GM21423 (cell line): ENCODE measurements around the gene SFPQ.
"Not testable (repeated sequence)": the region's sequence is repeated elsewhere in the genome, so short reads cannot be mapped to it uniquely, and the experiment has no call there.

Experiments
- ATAC-seq: cut with Tn5 transposase; IDR thresholded peaks from one replicate; pipeline ENCODE4 v1.9.1; 2021; ENCODE audit warnings: mild to moderate bottlenecking, moderate library complexity; ENCODE audit not compliant: unreplicated experiment

Gene SFPQ

DNA sequence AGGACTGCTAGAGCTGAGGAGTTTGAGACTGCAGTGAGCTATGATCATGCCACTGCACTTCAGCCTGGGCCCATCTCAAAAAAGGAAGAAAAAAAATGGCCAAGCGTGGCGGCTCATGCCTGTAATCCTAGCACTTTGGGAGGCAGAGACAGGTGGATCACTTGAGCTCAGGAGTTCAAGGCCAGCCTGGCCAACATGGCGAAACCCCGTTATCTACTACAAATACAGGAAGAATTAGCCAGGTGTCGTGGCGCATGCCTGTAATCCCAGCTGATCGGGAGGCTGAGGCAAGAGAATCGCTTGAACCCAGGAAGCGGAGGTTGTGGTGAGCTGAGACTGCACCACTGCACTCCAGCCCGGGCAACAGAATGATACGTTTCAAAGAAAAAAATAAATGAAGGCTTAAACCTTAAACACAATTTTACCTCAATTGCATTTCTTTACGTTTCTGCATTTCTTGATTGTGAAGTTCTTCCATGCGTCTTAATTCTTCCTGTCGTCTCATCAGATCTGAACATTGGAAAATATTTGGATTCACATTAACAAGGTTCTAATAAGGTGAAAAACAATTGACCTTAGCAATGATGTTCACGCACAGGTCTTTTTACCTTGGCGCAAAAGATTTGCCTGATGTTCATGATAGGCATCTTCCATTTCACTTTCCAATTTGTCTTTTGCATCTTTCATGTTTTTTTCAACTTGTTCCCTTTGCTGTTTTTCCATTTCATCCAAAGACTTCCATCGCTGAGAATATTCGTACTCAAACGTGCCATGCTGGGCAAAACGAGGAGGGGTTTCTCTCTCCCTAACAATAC is 4.2 kb downstream of the SFPQ start:
- ATAC-seq: no peak

DNA sequence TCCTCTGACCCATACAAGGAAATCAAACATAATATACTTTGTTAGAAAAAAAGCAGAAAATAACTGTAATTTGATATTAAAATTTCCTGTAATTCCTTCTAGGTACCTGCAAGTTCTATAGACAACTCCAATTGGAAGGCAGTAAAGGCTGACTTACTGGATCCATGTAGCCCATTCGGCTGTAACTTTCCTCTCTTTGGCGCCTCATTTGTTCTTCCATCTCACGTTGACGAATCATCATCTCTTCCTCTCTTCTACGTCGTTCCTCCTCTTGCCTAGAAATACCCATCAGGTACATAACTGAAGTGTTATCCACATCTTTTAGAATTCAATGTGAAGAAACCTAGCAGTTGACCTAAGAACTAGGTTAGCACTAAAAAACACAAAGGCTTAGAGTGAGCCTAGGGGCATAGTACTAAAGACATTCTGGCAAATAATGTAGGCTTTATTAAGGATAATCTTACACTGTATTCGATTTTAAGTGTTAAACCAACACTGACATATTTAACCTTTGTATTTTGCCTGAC is 5.1 kb downstream of the SFPQ start:
- no peak for ATAC-seq

- ATAC-seq: no peak
Measured at GRCh38 chr1:35186239-35186638, 6.7 kb downstream of the SFPQ start.

DNA sequence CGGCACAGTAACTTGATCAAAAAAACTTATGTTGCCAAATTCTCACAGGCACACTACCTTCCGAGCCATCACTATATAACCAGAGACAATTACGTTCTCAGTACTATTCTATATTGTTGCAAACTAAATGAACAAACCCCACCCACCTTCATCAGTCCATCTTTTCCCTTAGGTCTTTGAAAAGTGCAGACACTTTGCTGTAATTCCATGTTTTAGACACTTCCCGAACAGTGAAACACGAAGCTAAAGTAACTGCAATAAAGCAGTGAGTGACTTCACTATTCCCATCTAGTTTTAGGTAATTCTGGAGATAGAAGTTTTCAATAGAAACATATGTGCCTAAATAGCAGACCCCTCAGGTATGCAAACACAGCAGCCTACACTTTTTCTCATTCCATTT is 7.7 kb downstream of the SFPQ start:
- no peak for ATAC-seq

DNA sequence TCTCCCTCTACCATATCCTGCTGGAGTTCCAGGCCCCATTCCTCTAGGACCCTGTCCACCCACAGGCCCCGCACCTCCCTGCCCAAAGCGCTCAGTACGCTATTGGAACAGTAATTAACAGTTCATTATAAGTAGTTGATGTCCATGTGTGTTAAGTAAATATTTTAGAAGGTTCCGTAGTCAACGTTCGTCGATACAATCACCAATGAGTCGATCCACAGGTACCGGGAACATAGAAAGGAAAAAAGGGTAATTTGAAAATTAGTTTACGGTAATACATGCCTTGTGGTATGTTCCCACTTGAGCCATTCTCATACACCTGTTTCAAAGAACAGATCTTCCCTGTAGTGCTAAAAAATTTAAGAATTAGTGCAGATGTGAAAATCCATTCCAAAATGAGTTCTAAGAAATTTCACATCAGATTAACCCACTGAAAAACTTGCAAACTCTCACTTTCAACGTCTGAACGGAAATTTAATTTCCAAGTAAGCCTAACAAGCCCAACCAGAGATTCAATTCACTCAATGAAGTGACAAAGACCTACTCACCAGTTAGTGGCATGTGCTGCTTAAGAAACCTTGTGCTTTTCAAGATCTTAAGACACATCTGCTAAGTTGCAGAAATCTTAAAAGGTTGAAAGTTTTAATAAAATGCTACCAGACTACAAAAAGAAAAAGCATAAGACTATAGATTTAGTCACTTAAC is 8.3 kb downstream of the SFPQ start:
- no peak for ATAC-seq

DNA sequence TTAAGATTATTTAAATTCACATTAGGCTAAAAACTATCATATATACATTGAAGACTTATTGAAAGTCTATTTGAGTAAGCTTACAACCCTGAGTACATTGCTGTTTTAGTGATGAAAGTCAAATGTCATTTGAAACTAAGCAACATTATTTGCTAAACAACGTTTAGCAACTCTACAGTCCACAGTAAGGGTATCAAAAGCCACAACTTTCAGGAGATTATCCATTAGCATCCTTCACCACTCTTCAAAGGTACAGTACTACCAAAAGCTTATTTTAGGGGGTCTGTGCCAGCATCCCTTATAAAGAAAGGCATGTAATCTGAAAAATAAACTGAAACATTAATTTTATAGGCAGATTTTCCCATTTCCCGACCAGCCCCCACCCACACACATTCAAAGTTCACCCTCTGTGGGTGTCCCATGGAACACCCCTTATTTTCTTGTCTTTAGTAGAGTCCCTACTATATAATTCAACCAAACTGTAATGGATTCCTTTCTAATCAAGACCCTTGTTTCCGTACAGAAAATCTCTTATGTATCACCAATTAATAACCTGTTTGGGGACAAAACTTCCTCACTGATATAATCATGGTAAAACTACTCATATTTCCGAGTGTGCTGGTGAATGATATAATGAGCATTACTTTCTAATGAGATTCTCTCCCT is 11.0 kb downstream of the SFPQ start:
- ATAC-seq: no peak

- no peak for ATAC-seq
Measured at GRCh38 chr1:35180776-35181374, 12.1 kb downstream of the SFPQ start.

DNA sequence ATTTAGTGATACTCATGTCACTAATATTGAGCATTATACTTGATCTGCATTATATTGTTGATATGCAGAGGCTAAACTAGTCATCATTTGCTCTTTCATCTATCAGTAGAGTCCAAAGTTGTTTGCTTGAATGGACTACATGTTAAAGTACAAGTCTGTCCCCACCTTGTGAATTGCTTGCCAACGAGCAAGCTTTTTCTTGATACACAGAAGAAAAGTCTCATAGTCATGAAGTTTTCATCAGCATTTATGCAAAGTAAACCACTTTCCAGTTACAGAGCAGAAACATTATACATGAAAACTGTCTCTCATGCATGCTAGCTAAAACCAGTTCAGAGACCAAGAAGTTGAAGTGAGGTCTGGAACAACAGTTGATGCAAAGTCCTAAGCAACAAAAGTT is 13.0 kb downstream of the SFPQ start:
- ATAC-seq: no peak

GRCh38 chr1:35178874-35179380 is 14.0 kb downstream of the SFPQ start:
- ATAC-seq: no peak

GRCh38 chr1:35178295-35178695 is 14.7 kb downstream of the SFPQ start:
- ATAC-seq: no peak

DNA sequence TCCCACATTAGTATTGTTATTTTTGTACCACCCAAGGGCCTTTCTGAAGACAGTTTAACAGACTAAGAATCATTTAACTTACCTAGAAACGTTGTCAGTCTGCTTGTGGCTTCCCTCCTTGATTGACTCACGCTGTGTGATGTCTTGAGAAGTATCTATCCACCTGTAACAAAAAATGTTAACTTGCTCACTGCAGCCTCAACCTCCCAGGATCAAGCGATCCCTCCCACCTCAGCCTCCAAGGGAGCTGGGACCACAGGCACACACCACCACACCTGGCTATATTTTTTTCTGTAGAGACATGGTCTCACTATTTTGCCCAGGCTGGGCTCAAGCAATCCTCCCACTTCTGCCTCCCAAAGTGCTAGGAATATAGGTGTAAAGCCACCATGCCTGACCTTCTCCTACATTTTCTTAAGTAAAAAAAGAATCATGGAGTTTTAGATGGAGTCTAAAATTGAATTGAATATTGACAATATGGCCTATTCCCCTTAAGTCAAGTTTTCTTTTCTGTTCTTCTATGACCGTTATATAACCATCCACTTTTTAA is 15.6 kb downstream of the SFPQ start:
- ATAC-seq: no peak

DNA sequence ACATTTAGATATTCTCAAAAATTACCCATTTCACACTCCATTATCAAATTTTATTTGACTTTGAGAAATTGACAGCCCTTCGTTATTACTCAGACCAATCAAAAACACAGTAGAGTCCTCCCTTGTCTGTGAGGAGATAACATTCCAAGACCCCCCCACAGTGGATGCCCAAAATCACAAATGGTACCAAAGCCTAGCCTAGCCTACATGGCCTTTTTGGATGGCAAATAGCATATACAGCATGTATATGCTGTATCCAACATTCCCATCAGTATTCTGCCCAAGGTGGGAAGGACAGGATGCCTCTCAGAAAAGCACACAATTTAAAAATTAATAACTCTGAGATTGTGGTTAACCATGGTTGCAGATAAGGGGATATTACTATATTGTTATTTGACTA is 17.3 kb downstream of the SFPQ start:
- no peak for ATAC-seq

DNA sequence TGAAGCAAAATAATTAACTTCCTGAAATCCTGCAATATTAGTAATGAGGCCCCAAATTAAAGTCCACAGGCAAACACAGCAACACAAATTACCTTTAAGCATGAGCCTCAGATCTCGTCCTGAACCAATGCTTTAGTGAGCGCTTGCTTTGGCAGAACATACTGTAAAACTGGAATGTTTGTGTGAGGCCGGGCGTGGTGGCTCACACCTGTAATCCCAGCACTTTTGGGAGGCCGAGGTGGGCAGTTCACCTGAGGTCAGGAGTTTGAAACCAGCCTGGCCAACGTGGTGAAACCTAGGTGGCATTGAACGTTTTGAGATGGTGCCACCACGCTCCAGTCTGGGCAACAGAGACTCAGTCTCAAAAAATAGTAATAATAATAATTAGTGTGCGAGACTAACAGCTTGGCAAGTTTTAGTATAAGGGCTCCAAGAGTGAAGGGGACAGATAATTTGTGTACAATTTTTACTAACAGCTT is 17.8 kb downstream of the SFPQ start:
- no peak for ATAC-seq

- no peak for ATAC-seq
Measured at GRCh38 chr1:35173909-35174540, 18.9 kb downstream of the SFPQ start.

DNA sequence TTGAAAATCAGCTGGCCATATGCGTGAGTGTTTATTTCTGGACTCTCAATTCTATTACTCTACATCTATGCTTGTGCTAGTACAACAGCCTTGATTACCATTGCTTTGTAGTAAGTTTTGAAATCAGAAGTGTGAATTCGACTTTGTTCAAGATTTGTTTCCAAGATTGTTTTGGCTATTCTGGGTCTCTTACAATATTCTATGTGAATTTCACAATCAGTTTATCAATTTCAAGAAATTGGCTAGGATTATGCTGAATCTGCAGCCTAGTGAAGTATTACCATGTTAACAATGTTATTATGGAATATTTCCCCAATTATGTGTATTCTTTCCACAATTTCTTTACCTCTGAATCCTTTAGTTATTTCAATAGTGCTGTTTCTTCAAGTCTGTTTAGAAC is 19.5 kb downstream of the SFPQ start:
- ATAC-seq: no peak

DNA sequence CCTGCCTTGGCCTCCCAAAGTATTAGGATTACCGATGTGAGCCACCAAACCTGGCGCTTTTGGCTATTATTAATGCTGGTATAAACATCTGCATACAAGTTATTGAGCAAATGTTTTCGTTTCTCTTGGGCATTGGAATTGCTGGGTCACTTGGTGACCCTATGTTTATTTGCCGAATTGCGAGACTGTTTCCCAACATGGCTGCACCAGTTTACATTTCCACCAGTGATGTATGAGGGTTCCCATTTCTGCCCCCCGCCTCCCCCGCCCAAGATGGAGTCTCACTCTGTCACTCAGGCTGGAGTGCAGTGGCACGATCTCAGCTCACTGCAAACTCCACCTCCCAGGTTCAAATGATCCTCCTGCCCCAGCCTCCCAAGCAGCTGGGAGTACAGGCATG is 20.9 kb downstream of the SFPQ start:
- no peak for ATAC-seq

DNA sequence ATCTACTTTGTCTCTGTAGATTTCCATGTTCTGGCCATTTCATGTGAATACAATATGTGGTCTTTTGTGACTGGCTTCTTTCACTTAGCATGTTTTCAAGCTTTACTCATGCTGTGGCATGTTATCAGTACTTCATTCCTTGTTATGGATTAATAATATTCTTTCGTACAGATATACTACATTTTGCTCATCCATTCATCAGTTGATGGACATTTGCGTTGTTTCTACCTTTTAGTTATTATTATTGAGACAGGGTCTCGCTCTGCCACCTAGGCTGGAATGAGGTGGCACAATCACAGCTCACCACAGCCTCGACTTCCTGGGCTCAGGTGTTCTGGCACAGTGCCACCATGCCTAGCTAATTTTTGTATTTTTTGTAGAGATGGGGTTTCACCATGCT is 21.4 kb downstream of the SFPQ start:
- no peak for ATAC-seq

DNA sequence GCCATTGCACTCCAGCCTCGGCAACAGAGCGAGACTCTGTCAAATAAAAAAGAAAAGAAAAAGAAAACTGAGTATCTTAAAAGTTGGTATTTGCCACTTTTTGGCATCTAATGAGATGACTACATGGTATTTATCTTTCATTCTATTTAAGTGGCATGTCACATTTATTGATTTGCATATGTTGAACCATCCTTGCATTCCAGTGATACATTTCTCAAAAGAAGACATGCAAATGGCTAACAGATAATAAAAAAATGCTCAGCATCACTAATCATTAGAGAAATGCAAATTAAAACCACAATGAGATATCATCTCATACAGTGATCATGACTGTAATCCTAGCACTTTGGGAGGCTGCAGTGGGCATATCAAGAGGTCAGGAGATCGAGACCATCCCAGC is 28.1 kb downstream of the SFPQ start:
- ATAC-seq: no peak

GRCh38 chr1:35151220-35151619 is 41.7 kb downstream of the SFPQ start:
- ATAC-seq: no peak

- not testable (repeated sequence) for ATAC-seq
Measured at GRCh38 chr1:35145892-35146549, 46.9 kb downstream of the SFPQ start.
